K562 (cell line): ENCODE measurements around the gene NOC4L. TPM values are rescaled to one million over a fixed set of nuclear protein-coding genes. Genes with fewer than 3 reads are reported as not detected.
A peak's percentile ranks its signal among the peaks of the same experiment; 100 is the strongest.

Experiments used
- ATAC-seq: fragments of 200-7000 bp; cut with Tn5 transposase; 3 replicates; pipeline ENCODE4 v1.9.1; 2020; ENCODE audit warnings: moderate library complexity
- BruUV-seq: library from RNA; stranded (reverse); fragments of 400-500 nt; replicated peaks from 2 replicates; lab custom pipeline; 2021; lab: Mats Ljungman, UMichigan
- CTCF ChIA-PET: fragments of 300-600 bp; formaldehyde crosslinking; extraction: SDS; loops from one replicate; lab custom pipeline; 2021; ENCODE audit warnings: low intra/inter-chr PET ratio; lab: Yijun Ruan, JAX
- POLR2A ChIA-PET: fragments of 300-600, 350-650 bp; sonication (Branson Sonifier 250); formaldehyde crosslinking; extraction: SDS; loops from one replicate; lab custom pipeline; 2021; ENCODE audit warnings: antibody characterized with exemption, inconsistent platforms; lab: Yijun Ruan, JAX
- DNase-seq, 4 experiments: peaks; one replicate each; pipeline versions ENCODE4 v3.0.0 to v3.0.0-alpha.2; 2011 to 2018; ENCODE audit warnings: low spot score in 3 of 4, mixed read lengths in 3 of 4; ENCODE audit errors: extremely low read depth in 1 of 4
- FAIRE-seq: peaks from 2 replicates; lab custom pipeline; 2011; peaks lifted over from hg19 to GRCh38; lab: Jason Lieb, UNC
- H2AFZ ChIP-seq: 2 replicates; pipeline ENCODE4 v1.6.0; 2011; ENCODE audit warnings: low read depth, low read length, control low read depth, inconsistent platforms
- H3K27ac ChIP-seq: fragments of 200-600 bp; 3 replicates; pipeline ENCODE4 v1.8.0; 2011; ENCODE audit warnings: low read depth, mild to moderate bottlenecking, control low read depth, inconsistent platforms, low read length, moderate library complexity, mixed read lengths; ENCODE audit errors: extremely low read depth
- H3K27me3 ChIP-seq, 2 experiments: fragments of 300-600 bp in 1 of 2; 2 replicates in 1 of 2; 3 replicates in 1 of 2; pipeline versions ENCODE4 v1.6.0 to v1.8.0; 2011; ENCODE audit warnings: inconsistent platforms in 2 of 2, low read length in 2 of 2, mild to moderate bottlenecking in 1 of 2, mixed read lengths in 1 of 2, moderate library complexity in 1 of 2; ENCODE audit not compliant: control insufficient read depth in 2 of 2, insufficient read depth in 2 of 2
- H3K36me3 ChIP-seq: fragments of 300-600 bp; 3 replicates; pipeline ENCODE4 v1.8.0; 2011; ENCODE audit warnings: mild to moderate bottlenecking, low read length, inconsistent platforms; ENCODE audit not compliant: control insufficient read depth, insufficient read depth
- H3K4me1 ChIP-seq, 2 experiments: fragments of 200-600 bp in 1 of 2; replicated peaks in 1 of 2; 2 replicates in 1 of 2; 3 replicates in 1 of 2; pipeline versions ENCODE4 v1.5.1 to v1.8.0; 2011; ENCODE audit warnings: inconsistent platforms in 2 of 2, low read length in 2 of 2, mild to moderate bottlenecking in 1 of 2, mixed read lengths in 1 of 2, moderate library complexity in 1 of 2; ENCODE audit not compliant: control insufficient read depth in 2 of 2, insufficient read depth in 2 of 2
- H3K4me2 ChIP-seq: 2 replicates; pipeline ENCODE4 v1.6.1; 2011; ENCODE audit warnings: low read length, control low read depth, inconsistent platforms, mixed read lengths; ENCODE audit not compliant: insufficient read depth
- H3K4me3 ChIP-seq: fragments of 200-600 bp; sonication (generic), shearing (Covaris generic); 2 replicates; pipeline ENCODE4 v1.5.1; 2016; ENCODE audit warnings: control low read depth, inconsistent platforms
- H3K79me2 ChIP-seq: fragments of 200-600 bp; 3 replicates; pipeline ENCODE4 v1.8.0; 2011; ENCODE audit warnings: low read length, inconsistent platforms; ENCODE audit not compliant: control insufficient read depth, insufficient read depth
- H3K9ac ChIP-seq, 2 experiments: 2 replicates each; pipeline versions ENCODE4 v1.6.0 to v1.6.1; 2011; ENCODE audit warnings: low read depth in 2 of 2, low read length in 2 of 2, control low read depth in 1 of 2, inconsistent platforms in 1 of 2, mild to moderate bottlenecking in 1 of 2, mixed read lengths in 1 of 2; ENCODE audit not compliant: insufficient read depth in 1 of 2
- H3K9me1 ChIP-seq: one replicate; pipeline ENCODE4 v1.6.0; 2011; ENCODE audit warnings: inconsistent platforms, mild to moderate bottlenecking, low read length, moderate library complexity; ENCODE audit not compliant: control insufficient read depth, insufficient read depth
- H3K9me3 ChIP-seq: replicated peaks from 2 replicates; pipeline ENCODE4 v1.5.1; 2011; ENCODE audit warnings: low read depth, low read length, inconsistent platforms; ENCODE audit not compliant: control insufficient read depth, insufficient read depth
- H4K20me1 ChIP-seq: replicated peaks from 2 replicates; pipeline ENCODE4 v1.6.1; 2011; ENCODE audit warnings: low read length, inconsistent platforms, mixed read lengths; ENCODE audit not compliant: control insufficient read depth, insufficient read depth
- E4F1 ChIP-seq: fragments of 250-450 bp; sonication (Bioruptor Pico); IDR thresholded peaks from 2 replicates; pipeline ENCODE4 v1.5.0; 2021; ENCODE audit warnings: mild to moderate bottlenecking, borderline replicate concordance
- MEIS2 ChIP-seq: fragments of 450-650 bp; IDR thresholded peaks from 2 replicates; pipeline ENCODE4 v1.6.1; 2014; ENCODE audit warnings: mild to moderate bottlenecking; ENCODE audit not compliant: partially characterized antibody
- NFYB ChIP-seq: IDR thresholded peaks from 2 replicates; pipeline ENCODE4 v1.6.1; 2011; ENCODE audit warnings: mild to moderate bottlenecking, moderate library complexity; ENCODE audit not compliant: insufficient read length; ENCODE audit errors: extremely low read depth
- PHF21A ChIP-seq: fragments of 450-650 bp; IDR thresholded peaks from 2 replicates; pipeline ENCODE4 v1.6.1; 2017; ENCODE audit warnings: low read depth, borderline replicate concordance
- RB1 ChIP-seq: fragments of 450-650 bp; IDR thresholded peaks from 2 replicates; pipeline ENCODE4 v1.6.1; 2017; ENCODE audit warnings: low read depth, mild to moderate bottlenecking
- SAP30 ChIP-seq: fragments of 200-600 bp; sonication (generic); IDR thresholded peaks from 2 replicates; pipeline ENCODE4 v1.6.1; 2012; ENCODE audit warnings: borderline replicate concordance, low read depth, mild to moderate bottlenecking, moderate library complexity, low read length, control low read depth, inconsistent platforms; ENCODE audit not compliant: insufficient read depth, poor library complexity, severe bottlenecking
- TCF7L2 ChIP-seq: fragments of 150-350 bp; IDR thresholded peaks from 2 replicates; pipeline ENCODE4 v1.6.1; 2016; ENCODE audit warnings: low read depth, mild to moderate bottlenecking, low read length, moderate library complexity
- ZNF263 ChIP-seq: sonication (generic); formaldehyde crosslinking; IDR thresholded peaks from 2 replicates; pipeline ENCODE4 v1.8.0; 2022; ENCODE audit warnings: mild to moderate bottlenecking, missing genetic modification reagents, borderline replicate concordance
- WGBS: fragments of 100-300 bp; shearing (Covaris generic); methylation state at CpG from one replicate; pipeline ENCODE4 v1.1.6; 2016; ENCODE audit warnings: low coverage, mixed read lengths; ENCODE audit not compliant: insufficient coverage; ENCODE audit errors: missing lambda C conversion rate; 5-methylcytosine and 5-hydroxymethylcytosine counted together
- in situ Hi-C: fragments of 300-500 bp; cut with MboI; formaldehyde crosslinking; loops from 4 replicates; pipeline ENCODE4 v1.15.0; 2018; ENCODE audit warnings: inconsistent platforms, mixed read lengths
- intact Hi-C: fragments of 100-400 bp; cut with micrococcal nuclease; formaldehyde crosslinking; loops from 2 replicates; pipeline ENCODE4 v1.14.2; 2022
- polyA plus RNA-seq, 8 experiments: library from polyadenylated mRNA; depleted of rRNA in 4 of 8; stranded (reverse) in 5 of 8; unstranded in 3 of 8; fragments of >200 nt; fragmentation: Nextera tagmentation in 2 of 8; fragmentation: Illumina TruSeq in 1 of 8; extraction: Ambion mirVana in 2 of 8; extraction: Trizol in 1 of 8; gene quantifications; 2 replicates each; pipeline versions ENCODE4 v1.2.1 to v1.2.3, GENCODE V29; 2011 to 2014; ENCODE audit warnings: inconsistent platforms in 1 of 8, missing spikeins in 1 of 8
- total RNA-seq, 7 experiments: library from RNA; depleted of rRNA in 6 of 7; stranded (reverse); fragments of >200 nt in 6 of 7; fragmentation: Illumina TruSeq in 2 of 7; extraction: Trizol in 2 of 7; gene quantifications; 2 replicates each; pipeline versions ENCODE4 v1.2.1 to v1.2.3, GENCODE V29; 2011 to 2021; ENCODE audit warnings: low replicate concordance in 1 of 7
- TF ChIP-seq, protein P1 (sequence below): IDR thresholded peaks from 2 replicates; pipeline ENCODE4 v1.6.1; 2014; ENCODE audit warnings: antibody characterized with exemption

Gene NOC4L
- total and polyA plus RNA-seq, 9 of the 15 experiments (the other 6 are each of a cell fraction or from before 2014, with no cell fraction given) = 1.3 to 77.0 (median 20.0) TPM

GRCh38 chr12:132161036-132161781 lies 17.0 kb downstream of the NOC4L start:
- no peak for FAIRE-seq
- DNase-seq = no peak
- 86% methylated on average over 4 of the region's 14 CpGs for WGBS

DNA sequence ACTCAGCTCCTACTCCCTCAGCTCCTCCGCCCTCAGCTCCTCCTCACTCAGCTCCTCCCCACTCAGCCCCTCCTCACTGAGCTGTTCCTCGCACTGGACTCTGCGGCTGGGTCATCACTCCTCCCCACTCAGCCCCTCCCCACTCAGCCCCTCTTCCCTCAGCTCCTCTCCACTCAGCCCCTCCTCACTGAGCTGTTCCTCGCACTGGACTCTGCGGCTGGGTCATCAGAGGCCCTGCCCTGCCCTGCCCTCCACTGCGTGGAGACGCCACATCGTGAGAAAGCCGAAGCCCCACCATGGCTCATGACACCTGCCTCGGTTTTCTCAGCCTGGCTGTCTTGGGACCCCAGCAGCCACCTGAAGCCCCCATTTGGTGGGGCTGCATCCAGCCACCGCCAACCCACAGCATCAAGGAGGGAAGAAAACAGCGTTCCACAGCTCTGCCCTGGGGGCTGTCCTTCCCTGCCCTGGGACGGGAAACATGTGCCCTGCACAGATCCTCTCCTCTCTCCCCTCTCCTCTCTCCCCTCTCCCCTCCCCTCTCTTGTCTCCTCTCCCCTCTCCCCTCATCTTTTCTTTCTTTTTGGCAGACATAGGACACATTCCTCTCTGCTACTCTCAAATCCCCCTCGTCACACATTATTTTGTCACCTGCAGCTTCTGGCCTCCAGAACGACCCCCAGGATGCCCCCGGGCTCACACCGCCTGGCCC lies 17.7 kb downstream of the NOC4L start:
- H3K27me3 ChIP-seq = no peaks in the 10 kb centered on the region; a peak in 1 of 5 replicates
- H3K36me3 ChIP-seq = peaks cover 15% of the 10 kb centered on the region
- no peaks in the 10 kb centered on the region for H3K79me2 ChIP-seq
- H3K4me2 ChIP-seq = no peak overlapping the region
- in situ Hi-C loops (no loop called here), intact Hi-C loops (no loop called here)
- H3K4me1 ChIP-seq = peaks cover 0 to 32% of the 10 kb centered on the region in 2 experiments; a peak in 2 of 5 replicates
- BruUV-seq = no TSS peak
- DNase-seq (no peak), ATAC-seq (no peak), FAIRE-seq (no peak)
- H3K9me3 ChIP-seq = peaks cover 10% of the 10 kb centered on the region
- H3K9ac ChIP-seq = no peak overlapping the region
- H2AFZ ChIP-seq = no peak overlapping the region
- ChIA-PET POLR2A (interaction anchor here (1.0 kb wide), 1 partner anchor 13 kb away, joined by 3 read pairs; no protein-coding TSS in a partner anchor), CTCF (no interaction called here)
- H3K27ac ChIP-seq = no peak overlapping the region
- H3K4me3 ChIP-seq = no peak overlapping the region
- H3K9me1 ChIP-seq = no peaks in the 10 kb centered on the region
- H4K20me1 ChIP-seq = no peaks in the 10 kb centered on the region
- TF ChIP-seq RB1 (no peak), PHF21A (no peak), E4F1 (CRISPR knock-in tag) (no peak), TCF7L2 (no peak), MEIS2 (no peak), SAP30 (no peak)
- TF ChIP-seq, protein P1, sequence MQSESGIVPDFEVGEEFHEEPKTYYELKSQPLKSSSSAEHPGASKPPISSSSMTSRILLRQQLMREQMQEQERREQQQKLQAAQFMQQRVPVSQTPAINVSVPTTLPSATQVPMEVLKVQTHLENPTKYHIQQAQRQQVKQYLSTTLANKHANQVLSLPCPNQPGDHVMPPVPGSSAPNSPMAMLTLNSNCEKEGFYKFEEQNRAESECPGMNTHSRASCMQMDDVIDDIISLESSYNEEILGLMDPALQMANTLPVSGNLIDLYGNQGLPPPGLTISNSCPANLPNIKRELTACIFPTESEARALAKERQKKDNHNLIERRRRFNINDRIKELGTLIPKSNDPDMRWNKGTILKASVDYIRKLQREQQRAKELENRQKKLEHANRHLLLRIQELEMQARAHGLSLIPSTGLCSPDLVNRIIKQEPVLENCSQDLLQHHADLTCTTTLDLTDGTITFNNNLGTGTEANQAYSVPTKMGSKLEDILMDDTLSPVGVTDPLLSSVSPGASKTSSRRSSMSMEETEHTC = no peak
- WGBS = 60% methylated on average over 13 of the region's 17 CpGs

More at GRCh38 chr12:132161036-132161781, 17.0 kb downstream of the NOC4L start:
- no peak overlapping the region for H3K9ac ChIP-seq
- TF ChIP-seq ZNF263 (CRISPR knock-in tag) = peak; percentile 97
- TF ChIP-seq NFYB = no peak
- peaks cover 17% of the 10 kb centered on the region for H3K9me3 ChIP-seq
- H3K79me2 ChIP-seq = no peaks in the 10 kb centered on the region
- no peaks in the 10 kb centered on the region; a peak in 1 of 5 replicates for H3K27me3 ChIP-seq
- no peak for ATAC-seq
- no peak overlapping the region for H3K4me2 ChIP-seq
- H2AFZ ChIP-seq = no peak overlapping the region
- BruUV-seq = no TSS peak
- peaks cover 0 to 32% of the 10 kb centered on the region in 2 experiments; a peak in 2 of 5 replicates for H3K4me1 ChIP-seq
- H3K9me1 ChIP-seq = no peaks in the 10 kb centered on the region
- in situ Hi-C loops = no loop called here
- intact Hi-C loops = no loop called here
- no peak overlapping the region for H3K27ac ChIP-seq
- H3K36me3 ChIP-seq = peaks cover 23% of the 10 kb centered on the region
- ChIA-PET CTCF (no interaction called here), POLR2A (interaction anchor here (0.6 to 1.0 kb wide), 4 partner anchors 14 to 363 kb away, joined by 3 to 4 read pairs (median 3); no protein-coding TSS in a partner anchor)
- H3K4me3 ChIP-seq = no peak overlapping the region
- no peaks in the 10 kb centered on the region for H4K20me1 ChIP-seq
